GM12878 (cell line): Measurements from ENCODE around the gene SLC22A4. TPM values are rescaled to one million over a fixed set of nuclear protein-coding genes. Genes with fewer than 3 reads are reported as not detected.
A peak's percentile ranks its signal among the peaks of the same experiment; 100 is the strongest.

Experiments used
- ASH2L ChIP-seq: fragments of 300-600, 200-600 bp; sonication (generic); IDR thresholded peaks from 2 replicates; pipeline ENCODE4 v1.6.1; 2017; ENCODE audit warnings: low read depth, mild to moderate bottlenecking, borderline replicate concordance
- ATF7 ChIP-seq: fragments of 450-650 bp; IDR thresholded peaks from 2 replicates; pipeline ENCODE4 v1.6.1; 2016; ENCODE audit warnings: low read depth, mild to moderate bottlenecking
- CEBPB ChIP-seq, 2 experiments: fragments of 150-350 bp in 1 of 2; IDR thresholded peaks; 2 replicates each; pipeline ENCODE4 v1.6.1; 2012 to 2014; ENCODE audit warnings: low read depth in 2 of 2, low read length in 2 of 2, borderline replicate concordance in 1 of 2, inconsistent platforms in 1 of 2
- CHD2 ChIP-seq: IDR thresholded peaks from 2 replicates; pipeline ENCODE4 v1.6.1; 2011; ENCODE audit warnings: low read depth, low read length, improper control_type of control experiment, borderline replicate concordance
- EP300 ChIP-seq, 2 experiments: fragments of 150-350 bp in 1 of 2; IDR thresholded peaks; 2 replicates each; pipeline ENCODE4 v1.6.1; 2011 to 2012; ENCODE audit warnings: low read depth in 2 of 2, low read length in 2 of 2, borderline replicate concordance in 1 of 2, improper control_type of control experiment in 1 of 2, inconsistent platforms in 1 of 2; ENCODE audit not compliant: control insufficient read depth in 1 of 2
- FOXK2 ChIP-seq: fragments of 450-650 bp; IDR thresholded peaks from 2 replicates; pipeline ENCODE4 v1.6.1; 2017; ENCODE audit warnings: mild to moderate bottlenecking, moderate library complexity
- KDM1A ChIP-seq: fragments of 200-600 bp; sonication (generic); IDR thresholded peaks from 2 replicates; pipeline ENCODE4 v1.6.1; 2016; ENCODE audit warnings: borderline replicate concordance
- MEF2A ChIP-seq: IDR thresholded peaks from 2 replicates; pipeline ENCODE4 v1.6.1; 2011; ENCODE audit warnings: low read depth, mild to moderate bottlenecking, low read length, moderate library complexity; ENCODE audit not compliant: insufficient read depth
- MXI1 ChIP-seq: fragments of 150-350 bp; IDR thresholded peaks from 2 replicates; pipeline ENCODE4 v1.6.1; 2011; ENCODE audit warnings: low read depth, mild to moderate bottlenecking, inconsistent platforms, low read length, improper control_type of control experiment
- POLR2AphosphoS5 ChIP-seq: IDR thresholded peaks from 2 replicates; pipeline ENCODE4 v1.6.1; 2011; ENCODE audit warnings: mild to moderate bottlenecking, low read length, inconsistent platforms
- RAD51 ChIP-seq: fragments of 450-650 bp; IDR thresholded peaks from 2 replicates; pipeline ENCODE4 v1.6.1; 2016; ENCODE audit warnings: moderate library complexity, mild to moderate bottlenecking, inconsistent platforms
- RCOR1 ChIP-seq: conservative IDR thresholded peaks from 2 replicates; pipeline ENCODE4 v1.6.1; 2012; ENCODE audit warnings: low read depth, low read length, improper control_type of control experiment
- RELA ChIP-seq: fragments of 450-650 bp; IDR thresholded peaks from 2 replicates; pipeline ENCODE4 v1.8.0; 2014; ENCODE audit warnings: borderline replicate concordance; ENCODE audit not compliant: partially characterized antibody
- RELB ChIP-seq: fragments of 450-650 bp; IDR thresholded peaks from 2 replicates; pipeline ENCODE4 v1.6.1; 2017; ENCODE audit warnings: low read depth, mild to moderate bottlenecking, moderate library complexity
- SIN3A ChIP-seq: IDR thresholded peaks from 2 replicates; pipeline ENCODE4 v1.6.1; 2012; ENCODE audit warnings: low read depth, low read length, improper control_type of control experiment
- SPI1 ChIP-seq: IDR thresholded peaks from 2 replicates; pipeline ENCODE4 v1.6.1; 2011; ENCODE audit warnings: low read depth, mild to moderate bottlenecking, low read length, moderate library complexity, borderline replicate concordance; ENCODE audit not compliant: insufficient read depth
- ZNF24 ChIP-seq: fragments of 450-650 bp; IDR thresholded peaks from 2 replicates; pipeline ENCODE4 v1.6.1; 2017; ENCODE audit warnings: antibody characterized with exemption, mild to moderate bottlenecking
- ZNF274 ChIP-seq: IDR thresholded peaks from one replicate; pipeline ENCODE4 v1.8.0; 2011; ENCODE audit not compliant: insufficient read length, insufficient read depth
- polyA plus RNA-seq, 11 experiments: library from polyadenylated mRNA; depleted of rRNA in 4 of 11; unstranded in 6 of 11; stranded (reverse) in 5 of 11; fragments of >200 nt; fragmentation: Nextera tagmentation in 4 of 11; fragmentation: Illumina TruSeq in 1 of 11; extraction: Ambion mirVana in 4 of 11; extraction: Trizol in 1 of 11; gene quantifications; 1 replicate in 1 of 11; 2 replicates in 10 of 11; pipeline versions ENCODE4 v1.2.1 to v1.2.3, GENCODE V29; 2011 to 2016; ENCODE audit warnings: inconsistent platforms in 2 of 11, missing spikeins in 2 of 11, low read depth in 1 of 11
- total RNA-seq, 4 experiments: library from RNA; depleted of rRNA in 3 of 4; stranded (reverse); fragments of >200 nt in 3 of 4; fragmentation: Illumina TruSeq in 1 of 4; extraction: Trizol in 1 of 4; gene quantifications; 2 replicates each; pipeline versions ENCODE4 v1.2.1 to v1.2.3, GENCODE V29; 2013 to 2021
- TF ChIP-seq, protein P1 (sequence below): IDR thresholded peaks from 2 replicates; pipeline ENCODE4 v1.6.1; 2012; ENCODE audit warnings: mild to moderate bottlenecking, low read depth, low read length
- TF ChIP-seq, protein P2 (sequence below): fragments of 450-650 bp; IDR thresholded peaks from 2 replicates; pipeline ENCODE4 v1.6.1; 2017; ENCODE audit warnings: mild to moderate bottlenecking, moderate library complexity

Gene SLC22A4
- total and polyA plus RNA-seq, 10 of the 15 experiments (the other 5 are each of a cell fraction or from before 2014, with no cell fraction given), result 0.04 to 0.61 (median 0.10) TPM; not detected in 2

GRCh38 chr5:132293992-132294727 is at the start of gene SLC22A4 (continued):
- TF ChIP-seq, protein P1, sequence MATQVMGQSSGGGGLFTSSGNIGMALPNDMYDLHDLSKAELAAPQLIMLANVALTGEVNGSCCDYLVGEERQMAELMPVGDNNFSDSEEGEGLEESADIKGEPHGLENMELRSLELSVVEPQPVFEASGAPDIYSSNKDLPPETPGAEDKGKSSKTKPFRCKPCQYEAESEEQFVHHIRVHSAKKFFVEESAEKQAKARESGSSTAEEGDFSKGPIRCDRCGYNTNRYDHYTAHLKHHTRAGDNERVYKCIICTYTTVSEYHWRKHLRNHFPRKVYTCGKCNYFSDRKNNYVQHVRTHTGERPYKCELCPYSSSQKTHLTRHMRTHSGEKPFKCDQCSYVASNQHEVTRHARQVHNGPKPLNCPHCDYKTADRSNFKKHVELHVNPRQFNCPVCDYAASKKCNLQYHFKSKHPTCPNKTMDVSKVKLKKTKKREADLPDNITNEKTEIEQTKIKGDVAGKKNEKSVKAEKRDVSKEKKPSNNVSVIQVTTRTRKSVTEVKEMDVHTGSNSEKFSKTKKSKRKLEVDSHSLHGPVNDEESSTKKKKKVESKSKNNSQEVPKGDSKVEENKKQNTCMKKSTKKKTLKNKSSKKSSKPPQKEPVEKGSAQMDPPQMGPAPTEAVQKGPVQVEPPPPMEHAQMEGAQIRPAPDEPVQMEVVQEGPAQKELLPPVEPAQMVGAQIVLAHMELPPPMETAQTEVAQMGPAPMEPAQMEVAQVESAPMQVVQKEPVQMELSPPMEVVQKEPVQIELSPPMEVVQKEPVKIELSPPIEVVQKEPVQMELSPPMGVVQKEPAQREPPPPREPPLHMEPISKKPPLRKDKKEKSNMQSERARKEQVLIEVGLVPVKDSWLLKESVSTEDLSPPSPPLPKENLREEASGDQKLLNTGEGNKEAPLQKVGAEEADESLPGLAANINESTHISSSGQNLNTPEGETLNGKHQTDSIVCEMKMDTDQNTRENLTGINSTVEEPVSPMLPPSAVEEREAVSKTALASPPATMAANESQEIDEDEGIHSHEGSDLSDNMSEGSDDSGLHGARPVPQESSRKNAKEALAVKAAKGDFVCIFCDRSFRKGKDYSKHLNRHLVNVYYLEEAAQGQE, result no peak
- TF ChIP-seq CHD2, result 0 out of 2 replicates have a peak, but pooled peaks have one; percentile 10
- TF ChIP-seq MXI1, result peak; percentile 66; the same call in 1 of the 2 replicates
- no peak for TF ChIP-seq EP300 (IDR thresholded peaks at IDR 0.05; ENCODE audit: borderline replicate concordance in 1 of 2, control insufficient read depth in 1 of 2, low read depth in 2 of 2, low read length in 2 of 2)
- no peak for TF ChIP-seq ATF7
- peak; percentile 64 for TF ChIP-seq RAD51
- TF ChIP-seq ASH2L, result no peak
- no peak for TF ChIP-seq KDM1A
- TF ChIP-seq ZNF274, result no peak
- TF ChIP-seq FOXK2, result peak; percentile 60
- TF ChIP-seq SIN3A, result no peak
- no peak; the same call in 1 of the 2 replicates for TF ChIP-seq RELB
- no peak for TF ChIP-seq POLR2AphosphoS5
- no peak for TF ChIP-seq CEBPB (IDR thresholded peaks at IDR 0.05; ENCODE audit: borderline replicate concordance in 1 of 2, low read depth in 2 of 2, low read length in 2 of 2)
- no peak for TF ChIP-seq RELA
- no peak for TF ChIP-seq MEF2A
- no peak for TF ChIP-seq RCOR1
- TF ChIP-seq SPI1, result no peak
- TF ChIP-seq, protein P2, sequence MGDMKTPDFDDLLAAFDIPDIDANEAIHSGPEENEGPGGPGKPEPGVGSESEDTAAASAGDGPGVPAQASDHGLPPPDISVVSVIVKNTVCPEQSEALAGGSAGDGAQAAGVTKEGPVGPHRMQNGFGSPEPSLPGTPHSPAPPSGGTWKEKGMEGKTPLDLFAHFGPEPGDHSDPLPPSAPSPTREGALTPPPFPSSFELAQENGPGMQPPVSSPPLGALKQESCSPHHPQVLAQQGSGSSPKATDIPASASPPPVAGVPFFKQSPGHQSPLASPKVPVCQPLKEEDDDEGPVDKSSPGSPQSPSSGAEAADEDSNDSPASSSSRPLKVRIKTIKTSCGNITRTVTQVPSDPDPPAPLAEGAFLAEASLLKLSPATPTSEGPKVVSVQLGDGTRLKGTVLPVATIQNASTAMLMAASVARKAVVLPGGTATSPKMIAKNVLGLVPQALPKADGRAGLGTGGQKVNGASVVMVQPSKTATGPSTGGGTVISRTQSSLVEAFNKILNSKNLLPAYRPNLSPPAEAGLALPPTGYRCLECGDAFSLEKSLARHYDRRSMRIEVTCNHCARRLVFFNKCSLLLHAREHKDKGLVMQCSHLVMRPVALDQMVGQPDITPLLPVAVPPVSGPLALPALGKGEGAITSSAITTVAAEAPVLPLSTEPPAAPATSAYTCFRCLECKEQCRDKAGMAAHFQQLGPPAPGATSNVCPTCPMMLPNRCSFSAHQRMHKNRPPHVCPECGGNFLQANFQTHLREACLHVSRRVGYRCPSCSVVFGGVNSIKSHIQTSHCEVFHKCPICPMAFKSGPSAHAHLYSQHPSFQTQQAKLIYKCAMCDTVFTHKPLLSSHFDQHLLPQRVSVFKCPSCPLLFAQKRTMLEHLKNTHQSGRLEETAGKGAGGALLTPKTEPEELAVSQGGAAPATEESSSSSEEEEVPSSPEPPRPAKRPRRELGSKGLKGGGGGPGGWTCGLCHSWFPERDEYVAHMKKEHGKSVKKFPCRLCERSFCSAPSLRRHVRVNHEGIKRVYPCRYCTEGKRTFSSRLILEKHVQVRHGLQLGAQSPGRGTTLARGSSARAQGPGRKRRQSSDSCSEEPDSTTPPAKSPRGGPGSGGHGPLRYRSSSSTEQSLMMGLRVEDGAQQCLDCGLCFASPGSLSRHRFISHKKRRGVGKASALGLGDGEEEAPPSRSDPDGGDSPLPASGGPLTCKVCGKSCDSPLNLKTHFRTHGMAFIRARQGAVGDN, result peak; percentile 75
- no peak for TF ChIP-seq ZNF24
